Measurements from ENCODE around the gene LENG1. TPM values are rescaled to one million over a fixed set of nuclear protein-coding genes. Genes with fewer than 3 reads are reported as not detected.
A peak's percentile ranks its signal among the peaks of the same experiment; 100 is the strongest.

The LENG1 gene
- total RNA-seq, 1 donor = 4.7 TPM

- no peak overlapping the region for H3K27ac ChIP-seq (ENCODE audit: low read depth, low read length)
- H3K79me2 ChIP-seq (ENCODE audit: insufficient read depth, low read length) = peaks cover 32% of the 10 kb centered on the region
- H3K9me3 ChIP-seq (ENCODE audit: low read depth, low read length) = no peaks in the 10 kb centered on the region
- TF ChIP-seq CTCF (IDR thresholded peaks at IDR 0.05; ENCODE audit: extremely low read depth, low read depth, low read length) = no peak
- H3K27me3 ChIP-seq (ENCODE audit: insufficient read depth, low read length) = no peaks in the 10 kb centered on the region
- H3K4me1 ChIP-seq (ENCODE audit: insufficient read depth, low read length) = peaks cover 4% of the 10 kb centered on the region
- H3K36me3 ChIP-seq (ENCODE audit: insufficient read depth, low read length) = peaks cover 44% of the 10 kb centered on the region
- H4K20me1 ChIP-seq (ENCODE audit: insufficient read depth, low read length) = peaks cover 2% of the 10 kb centered on the region
- no peak overlapping the region for H3K4me2 ChIP-seq (ENCODE audit: insufficient read depth, low read length)
- H2AFZ ChIP-seq (ENCODE audit: low read length) = no peak overlapping the region
- no peak overlapping the region for H3K4me3 ChIP-seq (ENCODE audit: insufficient read depth, low read length)
- no peak for DNase-seq (ENCODE audit: insufficient read length, low spot score, missing footprints)
Measured at GRCh38 chr19:54109651-54110050, 49.9 kb downstream of the LENG1 start.

GRCh38 chr19:54108496-54108895 is 51.0 kb downstream of the LENG1 start:
- Histone ChIP-seq H3K4me2 (ENCODE audit: insufficient read depth, low read length) (no peak overlapping the region), H3K27me3 (ENCODE audit: insufficient read depth, low read length) (no peaks in the 10 kb centered on the region), H4K20me1 (ENCODE audit: insufficient read depth, low read length) (peaks cover 2% of the 10 kb centered on the region), H3K79me2 (ENCODE audit: insufficient read depth, low read length) (peaks cover 28% of the 10 kb centered on the region), H3K4me1 (ENCODE audit: insufficient read depth, low read length) (peaks cover 1% of the 10 kb centered on the region), H3K4me3 (ENCODE audit: insufficient read depth, low read length) (no peak overlapping the region), H2AFZ (ENCODE audit: low read length) (no peak overlapping the region), H3K27ac (ENCODE audit: low read depth, low read length) (no peak overlapping the region), H3K9me3 (ENCODE audit: low read depth, low read length) (no peaks in the 10 kb centered on the region), H3K36me3 (ENCODE audit: insufficient read depth, low read length) (peaks cover 44% of the 10 kb centered on the region)
- no peak for TF ChIP-seq CTCF (IDR thresholded peaks at IDR 0.05; ENCODE audit: extremely low read depth, low read depth, low read length)
- peak; percentile 11 for DNase-seq (ENCODE audit: insufficient read length, low spot score, missing footprints)

GRCh38 chr19:54107876-54108490 is 51.5 kb downstream of the LENG1 start:
- Histone ChIP-seq H3K27ac (ENCODE audit: low read depth, low read length) (no peak overlapping the region), H2AFZ (ENCODE audit: low read length) (no peak overlapping the region), H3K4me2 (ENCODE audit: insufficient read depth, low read length) (no peak overlapping the region), H3K4me3 (ENCODE audit: insufficient read depth, low read length) (no peak overlapping the region), H3K27me3 (ENCODE audit: insufficient read depth, low read length) (no peaks in the 10 kb centered on the region), H3K4me1 (ENCODE audit: insufficient read depth, low read length) (peaks cover 5% of the 10 kb centered on the region), H3K36me3 (ENCODE audit: insufficient read depth, low read length) (peaks cover 44% of the 10 kb centered on the region), H3K79me2 (ENCODE audit: insufficient read depth, low read length) (peaks cover 28% of the 10 kb centered on the region), H3K9me3 (ENCODE audit: low read depth, low read length) (no peaks in the 10 kb centered on the region), H4K20me1 (ENCODE audit: insufficient read depth, low read length) (peaks cover 2% of the 10 kb centered on the region)
- no peak for TF ChIP-seq CTCF (IDR thresholded peaks at IDR 0.05; ENCODE audit: extremely low read depth, low read depth, low read length)
- peak; percentile 18 for DNase-seq (ENCODE audit: insufficient read length, low spot score, missing footprints)

GRCh38 chr19:54106716-54107115 is 52.8 kb downstream of the LENG1 start:
- peak; percentile 21 for DNase-seq (ENCODE audit: insufficient read length, low spot score, missing footprints)
- H3K9me3 ChIP-seq (ENCODE audit: low read depth, low read length) = no peaks in the 10 kb centered on the region
- peaks cover 44% of the 10 kb centered on the region for H3K36me3 ChIP-seq (ENCODE audit: insufficient read depth, low read length)
- no peak overlapping the region for H3K4me3 ChIP-seq (ENCODE audit: insufficient read depth, low read length)
- H3K27ac ChIP-seq (ENCODE audit: low read depth, low read length) = no peak overlapping the region
- H3K4me1 ChIP-seq (ENCODE audit: insufficient read depth, low read length) = peaks cover 9% of the 10 kb centered on the region
- H3K27me3 ChIP-seq (ENCODE audit: insufficient read depth, low read length) = no peaks in the 10 kb centered on the region
- TF ChIP-seq CTCF (IDR thresholded peaks at IDR 0.05; ENCODE audit: extremely low read depth, low read depth, low read length) = no peak
- no peak overlapping the region for H3K4me2 ChIP-seq (ENCODE audit: insufficient read depth, low read length)
- peaks cover 2% of the 10 kb centered on the region for H4K20me1 ChIP-seq (ENCODE audit: insufficient read depth, low read length)
- no peak overlapping the region for H2AFZ ChIP-seq (ENCODE audit: low read length)
- H3K79me2 ChIP-seq (ENCODE audit: insufficient read depth, low read length) = peaks cover 32% of the 10 kb centered on the region
